GM19035 (cell line): ENCODE results near the gene ITGA4.

Experiments
- ATAC-seq: cut with Tn5 transposase; IDR thresholded peaks from one replicate; pipeline ENCODE4 v1.9.1; 2021; ENCODE audit not compliant: unreplicated experiment

The ITGA4 gene

GRCh38 chr2:181570833-181571661 lies 113.9 kb downstream of the ITGA4 start:
- no peak for ATAC-seq

- no peak for ATAC-seq
These were observed 116.1 kb downstream of the ITGA4 start for GRCh38 chr2:181573140-181573736.

- ATAC-seq, result no peak
These were observed 117.1 kb downstream of the ITGA4 start for GRCh38 chr2:181574321-181574720.

GRCh38 chr2:181575024-181575649 lies 118.0 kb downstream of the ITGA4 start:
- no peak for ATAC-seq

GRCh38 chr2:181575650-181576025 lies 118.5 kb downstream of the ITGA4 start:
- ATAC-seq, result no peak

GRCh38 chr2:181576431-181576830 lies 119.2 kb downstream of the ITGA4 start:
- ATAC-seq, result no peak

GRCh38 chr2:181578829-181579228 lies 121.6 kb downstream of the ITGA4 start:
- ATAC-seq, result no peak

- no peak for ATAC-seq
These were observed 124.3 kb downstream of the ITGA4 start for GRCh38 chr2:181581534-181581933.

GRCh38 chr2:181585732-181586131 lies 128.5 kb downstream of the ITGA4 start:
- no peak for ATAC-seq
